ENCODE measurements around the gene NR1D1. TPM values are rescaled to one million over a fixed set of nuclear protein-coding genes. Genes with fewer than 3 reads are reported as not detected.

NR1D1 gene
- total RNA-seq, 1 donor, result 1.6 TPM

- no peak for DNase-seq (ENCODE audit: low read depth in 2 of 3, low spot score in 2 of 3)
Observed at GRCh38 chr17:40064971-40065768, 35.2 kb downstream of the NR1D1 start.

- DNase-seq (ENCODE audit: low read depth in 2 of 3, low spot score in 2 of 3), result no peak
Observed at GRCh38 chr17:40063901-40064531, 36.4 kb downstream of the NR1D1 start.

- peak in 1 of 3 donors; percentile 63 for DNase-seq (ENCODE audit: low read depth in 2 of 3, low spot score in 2 of 3)
Observed at GRCh38 chr17:40063187-40063771, 37.1 kb downstream of the NR1D1 start.

- peak in 1 of 3 donors; percentile 67 for DNase-seq (ENCODE audit: low read depth in 2 of 3, low spot score in 2 of 3)
Observed at GRCh38 chr17:40062329-40063186, 37.8 kb downstream of the NR1D1 start, which contains the start of gene THRA. THRA (plus strand) TSS chr17:40062965; CDS start chr17:40074489, 11,524 bp downstream.

- DNase-seq (ENCODE audit: low read depth in 2 of 3, low spot score in 2 of 3), result no peak
Observed at GRCh38 chr17:40061609-40062038, 38.8 kb downstream of the NR1D1 start.

GRCh38 chr17:40060887-40061608 lies 39.3 kb downstream of the NR1D1 start:
- no peak for DNase-seq (ENCODE audit: low read depth in 2 of 3, low spot score in 2 of 3)

GRCh38 chr17:40059729-40060475 lies 40.5 kb downstream of the NR1D1 start:
- DNase-seq (ENCODE audit: low read depth in 2 of 3, low spot score in 2 of 3), result no peak

- no peak for DNase-seq (ENCODE audit: low read depth in 2 of 3, low spot score in 2 of 3)
Observed at GRCh38 chr17:40058865-40059264, 41.5 kb downstream of the NR1D1 start.

GRCh38 chr17:40058186-40058784 lies 42.1 kb downstream of the NR1D1 start:
- DNase-seq (ENCODE audit: low read depth in 2 of 3, low spot score in 2 of 3), result no peak

GRCh38 chr17:40056379-40057015 lies 43.9 kb downstream of the NR1D1 start:
- no peak for DNase-seq (ENCODE audit: low read depth in 2 of 3, low spot score in 2 of 3)

Other genes with a start within 250 kb of the NR1D1 start
- 0.81 TPM for gene IKZF3, start 236.3 kb downstream of the NR1D1 start, total RNA-seq
- gene ZPBP2, start 232.4 kb downstream of the NR1D1 start, total RNA-seq, result not detected
- 2.2 TPM for gene GSDMB, start 182.0 kb downstream of the NR1D1 start, total RNA-seq
- gene ORMDL3, start 173.0 kb downstream of the NR1D1 start, total RNA-seq, result 39.3 TPM
- gene LRRC3C, start 172.9 kb downstream of the NR1D1 start, total RNA-seq, result under 0.01 TPM
- gene GSDMA, start 137.6 kb downstream of the NR1D1 start, total RNA-seq, result not detected
- 120 TPM for gene PSMD3, start 119.8 kb downstream of the NR1D1 start, total RNA-seq
- gene CSF3, start 85.1 kb downstream of the NR1D1 start, total RNA-seq, result under 0.01 TPM
- gene MED24, start 46.2 kb downstream of the NR1D1 start, total RNA-seq, result 96.9 TPM
- 31.0 TPM for gene THRA, start 37.6 kb downstream of the NR1D1 start, total RNA-seq
- gene MSL1, start 21.4 kb upstream of the NR1D1 start, total RNA-seq, result 31.8 TPM
- gene CASC3, start 39.9 kb upstream of the NR1D1 start, total RNA-seq, result 38.8 TPM
- gene RAPGEFL1, start 76.9 kb upstream of the NR1D1 start, total RNA-seq, result 1.1 TPM
- gene WIPF2, start 118.7 kb upstream of the NR1D1 start, total RNA-seq, result 4.6 TPM
- gene CDC6, start 187.3 kb upstream of the NR1D1 start, total RNA-seq, result 4.0 TPM
- gene RARA, start 208.6 kb upstream of the NR1D1 start, total RNA-seq, result 40.9 TPM